Hepatocyte (in vitro differentiated cells): Measurements from ENCODE around the gene SCYGR3. TPM values are rescaled to one million over a fixed set of nuclear protein-coding genes. Genes with fewer than 3 reads are reported as not detected.

ENCODE experiments used
- DNase-seq: peaks from one replicate; pipeline ENCODE4 v3.0.0-alpha.2; 2016; ENCODE audit warnings: low spot score
- H2AFZ ChIP-seq: fragments of 200-600 bp; sonication (generic); 2 replicates; pipeline ENCODE4 v1.6.0; 2016; ENCODE audit warnings: antibody characterized with exemption, mild to moderate bottlenecking
- H3K27ac ChIP-seq: fragments of 200-600 bp; sonication (generic); 2 replicates; pipeline ENCODE4 v1.5.1; 2016; ENCODE audit warnings: mild to moderate bottlenecking
- H3K27me3 ChIP-seq: fragments of 200-600 bp; sonication (generic); 2 replicates; pipeline ENCODE4 v1.6.1; 2016
- H3K36me3 ChIP-seq: fragments of 200-600 bp; sonication (generic); replicated peaks from 2 replicates; pipeline ENCODE4 v1.5.1; 2016; ENCODE audit warnings: low read depth; ENCODE audit not compliant: insufficient read depth
- H3K4me1 ChIP-seq: fragments of 200-600 bp; sonication (generic); 2 replicates; pipeline ENCODE4 v1.5.1; 2016; ENCODE audit warnings: mild to moderate bottlenecking, moderate library complexity; ENCODE audit not compliant: insufficient read depth
- H3K4me2 ChIP-seq: fragments of 200-600 bp; sonication (generic); 2 replicates; pipeline ENCODE4 v1.6.0; 2016
- H3K4me3 ChIP-seq: fragments of 200-600 bp; sonication (generic); 2 replicates; pipeline ENCODE4 v1.5.1; 2016; ENCODE audit warnings: mild to moderate bottlenecking
- H3K79me2 ChIP-seq: fragments of 200-600 bp; sonication (generic); 2 replicates; pipeline ENCODE4 v1.6.0; 2017; ENCODE audit warnings: mild to moderate bottlenecking
- H3K9me2 ChIP-seq: fragments of 200-600 bp; sonication (generic); replicated peaks from 2 replicates; pipeline ENCODE4 v1.6.0; 2017; ENCODE audit warnings: mild to moderate bottlenecking; ENCODE audit not compliant: insufficient read depth
- H3K9me3 ChIP-seq: fragments of 200-600 bp; sonication (generic); 2 replicates; pipeline ENCODE4 v1.5.1; 2016; ENCODE audit warnings: low read depth, mild to moderate bottlenecking
- H4K20me1 ChIP-seq: fragments of 200-600 bp; sonication (generic); 2 replicates; pipeline ENCODE4 v1.6.0; 2016; ENCODE audit warnings: mild to moderate bottlenecking; ENCODE audit not compliant: insufficient read depth, poor library complexity, severe bottlenecking
- EZH2 ChIP-seq: fragments of 200-600 bp; sonication (generic); IDR thresholded peaks from 2 replicates; pipeline ENCODE4 v1.6.1; 2016; ENCODE audit warnings: antibody characterized with exemption, mild to moderate bottlenecking, borderline replicate concordance
- EZH2phosphoT487 ChIP-seq: fragments of 200-600 bp; sonication (generic); IDR thresholded peaks from one replicate; pipeline ENCODE4 v1.6.1; 2018; ENCODE audit warnings: antibody characterized with exemption, mild to moderate bottlenecking, low read depth, moderate library complexity; ENCODE audit not compliant: unreplicated experiment, severe bottlenecking
- WGBS: methylation state at CpG from one replicate; pipeline ENCODE4 v1.1.6; 2016; ENCODE audit warnings: low lambda C conversion rate; ENCODE audit errors: missing lambda C conversion rate; 5-methylcytosine and 5-hydroxymethylcytosine counted together
- polyA plus RNA-seq: library from polyadenylated mRNA; unstranded; fragments of >200 nt; fragmentation: Nextera tagmentation; extraction: Ambion mirVana; gene quantifications from 2 replicates; pipeline ENCODE4 v1.2.1, GENCODE V29; 2016
- total RNA-seq: library from RNA; depleted of rRNA; stranded (reverse); fragments of >200 nt; gene quantifications from 2 replicates; pipeline ENCODE4 v1.2.3, GENCODE V29; 2014
- TF ChIP-seq, protein P1 (sequence below): fragments of 200-600 bp; sonication (generic); IDR thresholded peaks from 2 replicates; pipeline ENCODE4 v1.5.1; 2016; ENCODE audit warnings: antibody characterized with exemption, mild to moderate bottlenecking; ENCODE audit not compliant: poor library complexity

SCYGR3 gene
- total and polyA plus RNA-seq, 2 experiments from 2014 or later, result not detected

GRCh38 chr2:227625420-227625819 is 10.8 kb upstream of the SCYGR3 start:
- 67% methylated on average over 2 of the region's 2 CpGs for WGBS
- no peaks in the 10 kb centered on the region for H3K27me3 ChIP-seq

DNA sequence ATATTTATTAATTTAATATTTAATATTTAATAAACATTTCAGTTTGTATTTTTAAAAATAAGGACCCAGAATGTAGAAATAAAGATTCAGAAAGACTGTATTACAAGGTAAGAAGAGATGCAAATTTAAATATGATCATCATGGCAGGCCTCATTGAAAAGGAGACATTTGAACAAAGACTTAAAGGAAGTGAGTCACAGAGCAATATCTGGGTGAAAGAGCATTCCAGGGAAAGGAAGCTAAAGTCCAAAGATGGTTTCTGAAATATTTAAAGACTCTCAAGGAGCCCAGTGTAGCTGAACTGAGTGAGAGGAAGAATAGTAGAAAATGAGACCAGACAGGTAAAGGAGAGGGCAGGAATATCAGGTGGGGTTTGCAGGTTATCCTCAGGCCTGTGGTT is 8.6 kb upstream of the SCYGR3 start:
- DNase-seq, result peak; percentile 20
- no peak overlapping the region for H3K4me3 ChIP-seq
- no peaks in the 10 kb centered on the region for H3K79me2 ChIP-seq
- no peaks in the 10 kb centered on the region for H3K27me3 ChIP-seq
- H3K9me3 ChIP-seq, result no peaks in the 10 kb centered on the region
- no peak overlapping the region for H2AFZ ChIP-seq
- no peaks in the 10 kb centered on the region for H3K9me2 ChIP-seq
- H4K20me1 ChIP-seq, result no peaks in the 10 kb centered on the region
- peak overlapping the region; percentile 65 for H3K27ac ChIP-seq
- H3K4me2 ChIP-seq, result no peak overlapping the region
- H3K36me3 ChIP-seq, result no peaks in the 10 kb centered on the region
- H3K4me1 ChIP-seq, result no peaks in the 10 kb centered on the region
- TF ChIP-seq, protein P1, sequence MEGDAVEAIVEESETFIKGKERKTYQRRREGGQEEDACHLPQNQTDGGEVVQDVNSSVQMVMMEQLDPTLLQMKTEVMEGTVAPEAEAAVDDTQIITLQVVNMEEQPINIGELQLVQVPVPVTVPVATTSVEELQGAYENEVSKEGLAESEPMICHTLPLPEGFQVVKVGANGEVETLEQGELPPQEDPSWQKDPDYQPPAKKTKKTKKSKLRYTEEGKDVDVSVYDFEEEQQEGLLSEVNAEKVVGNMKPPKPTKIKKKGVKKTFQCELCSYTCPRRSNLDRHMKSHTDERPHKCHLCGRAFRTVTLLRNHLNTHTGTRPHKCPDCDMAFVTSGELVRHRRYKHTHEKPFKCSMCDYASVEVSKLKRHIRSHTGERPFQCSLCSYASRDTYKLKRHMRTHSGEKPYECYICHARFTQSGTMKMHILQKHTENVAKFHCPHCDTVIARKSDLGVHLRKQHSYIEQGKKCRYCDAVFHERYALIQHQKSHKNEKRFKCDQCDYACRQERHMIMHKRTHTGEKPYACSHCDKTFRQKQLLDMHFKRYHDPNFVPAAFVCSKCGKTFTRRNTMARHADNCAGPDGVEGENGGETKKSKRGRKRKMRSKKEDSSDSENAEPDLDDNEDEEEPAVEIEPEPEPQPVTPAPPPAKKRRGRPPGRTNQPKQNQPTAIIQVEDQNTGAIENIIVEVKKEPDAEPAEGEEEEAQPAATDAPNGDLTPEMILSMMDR, result no peak
- TF ChIP-seq EZH2phosphoT487 (no peak), EZH2 (no peak)

More at GRCh38 chr2:227625420-227625819, 10.8 kb upstream of the SCYGR3 start:
- no peaks in the 10 kb centered on the region for H3K4me1 ChIP-seq
- H4K20me1 ChIP-seq, result no peaks in the 10 kb centered on the region
- no peak overlapping the region for H3K4me3 ChIP-seq
- no peaks in the 10 kb centered on the region for H3K9me3 ChIP-seq
- no peak overlapping the region for H3K4me2 ChIP-seq
- no peaks in the 10 kb centered on the region for H3K9me2 ChIP-seq
- no peaks in the 10 kb centered on the region for H3K79me2 ChIP-seq
- DNase-seq, result no peak
- no peak for TF ChIP-seq EZH2phosphoT487
- TF ChIP-seq EZH2, result no peak
- no peaks in the 10 kb centered on the region for H3K36me3 ChIP-seq
- H3K27ac ChIP-seq, result no peak overlapping the region
- H2AFZ ChIP-seq, result no peak overlapping the region

- WGBS, result 89% methylated on average over 20 of the region's 20 CpGs
- H3K4me1 ChIP-seq, result no peaks in the 10 kb centered on the region
- H3K4me3 ChIP-seq, result no peak within 1 kb of the TSS
- H3K79me2 ChIP-seq, result no peaks in the 10 kb centered on the region
- TF ChIP-seq EZH2phosphoT487, result no peak
- TF ChIP-seq, protein P1, result no peak
- TF ChIP-seq EZH2, result no peak
- no peak within 1 kb of the TSS for H3K4me2 ChIP-seq
- H3K9me3 ChIP-seq, result no peaks in the 10 kb centered on the region
- no peaks in the 10 kb centered on the region for H3K27me3 ChIP-seq
- H3K36me3 ChIP-seq, result no peaks in the 10 kb centered on the region
- H4K20me1 ChIP-seq, result no peaks in the 10 kb centered on the region
- no peak for DNase-seq
- H3K27ac ChIP-seq, result no peak within 1 kb of the TSS
- no peaks in the 10 kb centered on the region for H3K9me2 ChIP-seq
- H2AFZ ChIP-seq, result no peak within 1 kb of the TSS
These were observed 2.9 kb upstream of the SCYGR3 start, which contains the start of gene SCYGR4 for GRCh38 chr2:227617316-227618230. Gene SCYGR4 (plus strand): TSS chr2:227617498. CDS start chr2:227617498, 0 bp downstream.

- Histone ChIP-seq H3K4me2 (no peak overlapping the region), H3K27me3 (no peaks in the 10 kb centered on the region), H3K9me2 (no peaks in the 10 kb centered on the region), H3K9me3 (no peaks in the 10 kb centered on the region), H3K27ac (no peak overlapping the region), H3K4me1 (no peaks in the 10 kb centered on the region), H3K4me3 (no peak overlapping the region), H2AFZ (no peak overlapping the region), H4K20me1 (no peaks in the 10 kb centered on the region), H3K36me3 (no peaks in the 10 kb centered on the region), H3K79me2 (no peaks in the 10 kb centered on the region)
- WGBS, result 70% methylated on average over 4 of the region's 4 CpGs
- DNase-seq, result no peak
- TF ChIP-seq EZH2, result no peak
- TF ChIP-seq EZH2phosphoT487, result no peak
- TF ChIP-seq, protein P1, result no peak
These were observed 2.0 kb upstream of the SCYGR3 start for GRCh38 chr2:227616631-227617030.
